ENCODE results near the gene ASPM.

The ASPM gene

GRCh38 chr1:197146101-197147095 lies at the start of gene ASPM:
Gene ASPM (minus strand): TSS chr1:197146669. CDS start chr1:197146437, 232 bp downstream.
- peak; percentile 84 for DNase-seq (ENCODE audit: low read depth, low spot score)

- no peak for DNase-seq (ENCODE audit: low read depth, low spot score)
Measured at GRCh38 chr1:197195100-197195499, 48.6 kb upstream of the ASPM start.

GRCh38 chr1:197184190-197184589 lies 37.7 kb upstream of the ASPM start:
- DNase-seq (ENCODE audit: low read depth, low spot score), result no peak

- DNase-seq (ENCODE audit: low read depth, low spot score), result no peak
Measured at GRCh38 chr1:197183195-197183748, 36.8 kb upstream of the ASPM start.

- DNase-seq (ENCODE audit: low read depth, low spot score), result no peak
Measured at GRCh38 chr1:197182716-197183115, 36.2 kb upstream of the ASPM start.

- no peak for DNase-seq (ENCODE audit: low read depth, low spot score)
Measured at GRCh38 chr1:197181982-197182381, 35.5 kb upstream of the ASPM start.

- no peak for DNase-seq (ENCODE audit: low read depth, low spot score)
Measured at GRCh38 chr1:197180252-197180878, 33.9 kb upstream of the ASPM start.

- no peak for DNase-seq (ENCODE audit: low read depth, low spot score)
Measured at GRCh38 chr1:197178998-197179397, 32.5 kb upstream of the ASPM start.

GRCh38 chr1:197174818-197175217 lies 28.3 kb upstream of the ASPM start:
- no peak for DNase-seq (ENCODE audit: low read depth, low spot score)

- no peak for DNase-seq (ENCODE audit: low read depth, low spot score)
Measured at GRCh38 chr1:197173571-197174507, 27.4 kb upstream of the ASPM start.

GRCh38 chr1:197171531-197171930 lies 25.1 kb upstream of the ASPM start:
- no peak for DNase-seq (ENCODE audit: low read depth, low spot score)

- DNase-seq (ENCODE audit: low read depth, low spot score), result no peak
Measured at GRCh38 chr1:197170538-197170937, 24.1 kb upstream of the ASPM start.

- no peak for DNase-seq (ENCODE audit: low read depth, low spot score)
Measured at GRCh38 chr1:197159461-197159860, 13.0 kb upstream of the ASPM start.

- DNase-seq (ENCODE audit: low read depth, low spot score), result no peak
Measured at GRCh38 chr1:197156692-197157091, 10.2 kb upstream of the ASPM start.

GRCh38 chr1:197152662-197153061 lies 6.2 kb upstream of the ASPM start:
- DNase-seq (ENCODE audit: low read depth, low spot score), result no peak

- DNase-seq (ENCODE audit: low read depth, low spot score), result no peak
Measured at GRCh38 chr1:197151185-197151584, 4.7 kb upstream of the ASPM start.

GRCh38 chr1:197150336-197151005 lies 4.0 kb upstream of the ASPM start:
- DNase-seq (ENCODE audit: low read depth, low spot score), result no peak

- DNase-seq (ENCODE audit: low read depth, low spot score), result no peak
Measured at GRCh38 chr1:197149340-197149739, 2.9 kb upstream of the ASPM start.

GRCh38 chr1:197145446-197146024 lies 934 bp downstream of the ASPM start:
- DNase-seq (ENCODE audit: low read depth, low spot score), result no peak

- no peak for DNase-seq (ENCODE audit: low read depth, low spot score)
Measured at GRCh38 chr1:197144570-197145325, 1.7 kb downstream of the ASPM start.

Measured in brain pericyte (primary cell).